Ovary (tissue), 9 donors: ENCODE measurements around the gene MTG1. TPM values are rescaled to one million over a fixed set of nuclear protein-coding genes. Genes with fewer than 3 reads are reported as not detected.

Experiments used
- DNase-seq, 5 donors: peaks; one replicate each; pipeline ENCODE4 v3.0.0-alpha.2; 2019 to 2020
- H3K27ac ChIP-seq, 2 donors: fragments of 200-600 bp; one replicate each; pipeline versions ENCODE4 v1.5.1 to v1.8.0; 2019 to 2022
- H3K27me3 ChIP-seq: fragments of 200-600 bp; one replicate; pipeline ENCODE4 v1.8.0; 2022
- H3K36me3 ChIP-seq: fragments of 200-600 bp; sonication (generic); one replicate; pipeline ENCODE4 v1.5.1; 2019
- H3K4me1 ChIP-seq: one replicate; pipeline ENCODE4 v1.8.1; 2013; ENCODE audit warnings: mild to moderate bottlenecking, moderate library complexity; ENCODE audit not compliant: insufficient read depth
- H3K4me3 ChIP-seq: fragments of 200-600 bp; sonication (generic); one replicate; pipeline ENCODE4 v1.5.1; 2017
- H3K9me3 ChIP-seq, 2 donors: fragments of 200-600 bp in 1 of 2; sonication (generic) in 1 of 2; one replicate each; pipeline versions ENCODE4 v1.5.1 to v1.8.1; 2013 to 2019; ENCODE audit warnings: mild to moderate bottlenecking in 1 of 2, moderate library complexity in 1 of 2
- CTCF ChIP-seq, 3 donors: fragments of 450-650 bp in 2 of 3; fragments of 200-600 bp in 1 of 3; IDR thresholded peaks; one replicate each; pipeline versions ENCODE4 v1.5.1 to v1.8.0; 2016 to 2022; ENCODE audit warnings: antibody characterized with exemption in 3 of 3, mild to moderate bottlenecking in 1 of 3
- EP300 ChIP-seq: sonication (generic); formaldehyde crosslinking; IDR thresholded peaks from one replicate; pipeline ENCODE4 v1.6.1; 2017; ENCODE audit warnings: antibody characterized with exemption
- POLR2A ChIP-seq: fragments of 450-650 bp; IDR thresholded peaks from one replicate; pipeline ENCODE4 v1.6.1; 2017; ENCODE audit warnings: antibody characterized with exemption, mild to moderate bottlenecking, moderate library complexity
- WGBS, 3 donors: extraction: QIAGEN DNeasy Blood & Tissue Kit in 1 of 3; methylation state at CpG; one replicate each; pipeline versions ENCODE4 v1.1.5 to v1.1.7; 2013 to 2017; 5-methylcytosine and 5-hydroxymethylcytosine counted together
- intact Hi-C, 4 donors: fragments of 100-400 bp; cut with DNase I; formaldehyde crosslinking; loops; one replicate each; pipeline versions ENCODE4 v1.11.0 to v1.15.1; 2022 to 2023
- polyA plus RNA-seq, 2 donors: library from polyadenylated mRNA; stranded (reverse); fragments of 200-250 nt in 1 of 2; fragments of 350-450 nt in 1 of 2; fragmentation: Illumina TruSeq in 1 of 2; extraction: RNeasy Lipid Tissue Mini Kit (QIAGEN cat#74804) in 1 of 2; gene quantifications; one replicate each; pipeline ENCODE4 v1.2.3, GENCODE V29; 2013 to 2014
- total RNA-seq, 7 donors: library from RNA; depleted of rRNA in 2 of 7; stranded (reverse); fragments of >200 nt in 2 of 7; fragmentation: NEBNext Ultra II Directional in 3 of 7; extraction: Animal tissue kit (Norgen Biotek cat#: 25700) in 3 of 7; gene quantifications; one replicate each; pipeline versions ENCODE4 v1.1.0 to v1.2.4, GENCODE V29; 2016 to 2023
- donor health status: DM: no; HTN: no; CAD: no; lungs with moderate emphysema.
- donor health status: DM: no; HTN: no; CAD: no.
- donor health status: Bipolar disorder and iron deficiency.
- donor health status: DM: yes; HTN: yes; CAD: no.
- donor health status: DM: no; HTN: no; CAD: no.
- donor health status: DM: yes; HTN: yes; CAD: no.

Gene MTG1
- total and polyA plus RNA-seq, 9 donors = 23.1 to 55.1 (median 33.7) TPM

DNA sequence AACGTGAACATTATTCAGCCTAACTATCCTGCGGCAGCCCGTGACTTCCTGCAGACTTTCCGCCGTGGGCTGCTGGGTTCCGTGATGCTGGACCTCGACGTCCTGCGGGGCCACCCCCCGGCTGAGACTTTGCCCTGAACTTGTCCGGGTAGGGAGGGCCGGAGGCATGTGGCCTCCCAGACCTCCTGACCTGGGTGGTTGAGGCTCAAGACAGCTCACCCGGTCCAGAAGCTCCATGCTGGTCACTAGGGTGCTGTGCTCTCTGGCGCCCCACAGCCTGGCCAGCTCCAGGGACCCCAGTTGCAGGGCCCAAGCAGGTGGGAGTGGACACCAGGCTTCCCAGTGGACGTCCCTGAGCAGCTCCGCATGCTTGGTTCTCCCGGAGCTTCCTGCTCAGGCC, 26.1 kb downstream of the MTG1 start:
- no peaks in the 10 kb centered on the region for H3K27me3 ChIP-seq
- TF ChIP-seq EP300 (no peak), POLR2A (no peak), CTCF (IDR thresholded peaks at IDR 0.05) (no peak)
- H3K4me3 ChIP-seq = no peak overlapping the region
- DNase-seq = no peak
- no peaks in the 10 kb centered on the region for H3K36me3 ChIP-seq
- H3K9me3 ChIP-seq = no peaks in the 10 kb centered on the region
- H3K4me1 ChIP-seq = peaks cover 3% of the 10 kb centered on the region
- 86 to 89% (median 86%) methylated on average over 16 to 17 of the region's 17 CpGs for WGBS, 3 donors
- intact Hi-C loops = no loop called here
- H3K27ac ChIP-seq = no peak overlapping the region

DNA sequence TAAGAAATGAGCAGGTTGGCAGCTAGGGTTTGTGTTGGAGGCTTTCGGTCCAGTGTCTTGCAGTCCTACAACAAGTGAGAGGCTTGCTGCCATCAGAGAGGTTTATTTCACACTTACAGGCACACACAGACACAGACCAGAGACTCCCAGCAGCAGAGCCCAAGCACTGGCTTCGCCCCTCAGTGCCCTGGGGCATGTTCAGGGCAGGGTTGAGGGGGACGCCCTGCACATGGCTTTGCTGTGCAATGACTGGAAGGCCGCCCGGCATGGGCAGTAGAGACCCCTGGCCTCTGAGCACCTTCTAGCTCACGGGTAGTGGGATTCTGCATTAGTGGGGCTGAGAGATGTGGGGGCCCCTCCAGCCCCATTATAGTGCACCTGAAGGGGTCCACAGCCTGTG, 26.6 kb downstream of the MTG1 start:
- 86 to 96% (median 90%) methylated on average over 5 to 6 of the region's 6 CpGs for WGBS, 3 donors
- intact Hi-C loops = no loop called here

DNA sequence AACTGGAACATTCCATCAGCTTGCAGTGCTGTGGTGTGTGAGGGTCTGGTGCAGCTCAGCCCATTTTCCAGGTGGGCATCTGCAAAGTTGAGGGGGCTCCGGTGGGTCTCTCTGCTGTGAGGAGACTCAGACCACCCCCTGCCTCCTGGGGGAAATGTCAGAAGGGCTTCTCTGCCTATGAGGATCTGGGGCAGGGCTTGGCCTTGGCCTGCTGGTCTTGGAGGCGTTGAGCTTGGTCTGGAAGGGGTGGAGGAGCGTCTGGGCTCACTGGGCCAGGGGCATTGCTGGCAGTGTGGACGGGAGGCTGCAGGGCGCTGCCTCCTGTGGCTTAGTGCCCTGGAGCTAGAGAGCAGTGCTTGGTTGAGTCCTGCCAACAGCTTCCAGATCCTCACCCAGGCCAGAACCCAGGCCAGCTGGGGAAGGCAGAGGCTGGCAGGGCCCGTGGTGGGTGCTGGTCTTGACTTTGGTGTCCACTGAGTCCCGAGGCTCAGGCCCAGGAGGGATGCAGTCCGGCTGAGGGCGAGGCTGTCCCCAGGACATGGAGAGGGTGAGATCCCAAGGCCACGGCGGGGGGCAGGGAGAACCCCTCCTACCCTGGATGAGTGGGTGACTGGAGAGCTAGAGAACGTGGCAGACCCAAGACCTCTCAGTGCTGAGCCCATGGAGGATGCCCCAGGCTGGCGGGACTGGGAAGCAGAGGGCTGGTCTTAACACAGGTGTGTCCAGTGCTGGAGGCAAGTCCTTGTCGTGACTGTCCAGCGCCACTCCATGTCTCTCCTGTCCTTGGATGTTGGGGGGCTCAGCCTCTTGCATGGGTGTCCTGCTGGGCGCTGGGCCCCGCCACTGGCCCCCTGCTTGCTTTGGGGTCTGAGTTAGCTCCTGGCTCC, 27.6 kb downstream of the MTG1 start:
- WGBS, 3 donors = 71 to 85% (median 84%) methylated on average over 16 to 17 of the region's 17 CpGs
- peak in 1 of 5 donors; percentile 14 for DNase-seq
- intact Hi-C loops = no loop called here

More for the DNA sequence above, 26.6 kb downstream of the MTG1 start:
- Histone ChIP-seq H3K36me3 (no peaks in the 10 kb centered on the region), H3K4me1 (peaks cover 3% of the 10 kb centered on the region), H3K27me3 (no peaks in the 10 kb centered on the region), H3K27ac (no peak overlapping the region), H3K9me3 (no peaks in the 10 kb centered on the region), H3K4me3 (no peak overlapping the region)
- no peak for DNase-seq
- TF ChIP-seq CTCF (IDR thresholded peaks at IDR 0.05) (no peak), POLR2A (no peak), EP300 (no peak)

DNA sequence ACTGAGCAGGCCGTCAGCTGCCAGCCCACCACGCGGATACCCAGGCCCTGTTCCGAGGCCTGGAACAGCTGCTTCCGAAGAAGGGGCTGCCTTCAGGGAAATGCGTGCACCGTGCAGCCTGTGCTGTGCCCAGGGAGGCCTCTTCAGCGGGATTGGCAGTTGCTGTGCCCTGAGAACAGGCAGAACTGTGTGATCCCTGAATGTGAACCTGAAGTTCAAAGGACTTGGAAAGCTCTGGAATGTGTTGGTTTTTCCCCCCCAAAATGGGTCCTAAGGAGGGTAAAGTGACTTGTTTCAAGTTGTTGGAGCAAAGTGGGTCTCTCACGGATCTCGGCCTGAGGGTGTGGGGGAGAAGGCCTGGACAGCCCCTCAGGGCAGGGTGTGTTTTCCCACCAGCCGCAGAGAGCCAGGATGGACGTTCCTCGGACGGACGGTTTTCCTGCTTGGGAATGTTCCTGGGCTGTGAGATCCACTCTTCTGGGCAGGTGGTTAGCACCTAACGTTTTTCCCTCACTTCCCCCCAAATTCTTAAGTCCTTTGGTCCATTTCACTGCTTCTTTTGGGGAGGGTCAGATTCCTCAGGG, 28.4 kb downstream of the MTG1 start:
- TF ChIP-seq CTCF (IDR thresholded peaks at IDR 0.05) = no peak
- TF ChIP-seq POLR2A = no peak
- TF ChIP-seq EP300 = no peak
- Histone ChIP-seq H3K27me3 (no peaks in the 10 kb centered on the region), H3K4me3 (no peak overlapping the region), H3K9me3 (no peaks in the 10 kb centered on the region), H3K4me1 (peaks cover 3% of the 10 kb centered on the region), H3K36me3 (no peaks in the 10 kb centered on the region), H3K27ac (no peak overlapping the region)
- no peak for DNase-seq
- WGBS, 3 donors = 70 to 80% (median 78%) methylated on average over 16 of the region's 16 CpGs
- intact Hi-C loops = no loop called here

More for the DNA sequence above, 27.6 kb downstream of the MTG1 start:
- Histone ChIP-seq H3K27me3 (no peaks in the 10 kb centered on the region), H3K4me3 (no peak overlapping the region), H3K9me3 (no peaks in the 10 kb centered on the region), H3K4me1 (peaks cover 3% of the 10 kb centered on the region), H3K27ac (no peak overlapping the region), H3K36me3 (no peaks in the 10 kb centered on the region)
- TF ChIP-seq POLR2A = no peak
- no peak for TF ChIP-seq CTCF (IDR thresholded peaks at IDR 0.05)
- no peak for TF ChIP-seq EP300
